Kidney (tissue), 14 donors: Measurements from ENCODE around the gene BICC1. TPM values are rescaled to one million over a fixed set of nuclear protein-coding genes. Genes with fewer than 3 reads are reported as not detected.

Experiments
- DNase-seq, 5 donors: peaks; one replicate each; pipeline ENCODE4 v3.0.0-alpha.2; 2013 to 2020
- FAIRE-seq: peaks from 2 replicates; lab custom pipeline; 2012; peaks lifted over from hg19 to GRCh38; lab: Jason Lieb, UNC
- H3K27ac ChIP-seq, 2 donors: one replicate each; pipeline ENCODE4 v1.7.0; 2013; ENCODE audit warnings: low read depth in 2 of 2, low read length in 2 of 2, inconsistent platforms in 1 of 2
- H3K27me3 ChIP-seq: one replicate; pipeline ENCODE4 v1.7.1; 2013; ENCODE audit warnings: low read length, inconsistent platforms; ENCODE audit not compliant: control insufficient read depth, insufficient read depth
- H3K36me3 ChIP-seq, 3 donors: one replicate each; pipeline versions ENCODE4 v1.7.0 to v1.7.1; 2013; ENCODE audit warnings: low read length in 3 of 3, control low read depth in 1 of 3, inconsistent platforms in 1 of 3; ENCODE audit not compliant: insufficient read depth in 3 of 3, control insufficient read depth in 2 of 3
- H3K4me1 ChIP-seq, 3 donors: one replicate each; pipeline versions ENCODE4 v1.7.0 to v1.7.1; 2013; ENCODE audit warnings: low read length in 3 of 3, inconsistent platforms in 1 of 3, low read depth in 1 of 3; ENCODE audit not compliant: control insufficient read depth in 2 of 3, insufficient read depth in 2 of 3
- H3K4me3 ChIP-seq, 3 donors: one replicate each; pipeline versions ENCODE4 v1.7.0 to v1.8.1; 2013; ENCODE audit warnings: low read length in 3 of 3, control low read depth in 1 of 3, inconsistent platforms in 1 of 3
- H3K9ac ChIP-seq, 3 donors: one replicate each; pipeline versions ENCODE4 v1.7.0 to v1.7.1; 2013; ENCODE audit warnings: low read length in 3 of 3, control low read depth in 1 of 3, inconsistent platforms in 1 of 3
- H3K9me3 ChIP-seq, 3 donors: one replicate each; pipeline versions ENCODE4 v1.7.0 to v1.7.1; 2013; ENCODE audit warnings: low read length in 3 of 3, control low read depth in 1 of 3, inconsistent platforms in 1 of 3; ENCODE audit not compliant: control insufficient read depth in 2 of 3, insufficient read depth in 1 of 3
- intact Hi-C: fragments of 100-400 bp; cut with DNase I; formaldehyde crosslinking; loops from one replicate; pipeline ENCODE4 v1.11.1; 2022
- polyA plus RNA-seq: library from polyadenylated mRNA; stranded (reverse); fragments of 350-450 nt; fragmentation: Illumina TruSeq; extraction: RNeasy Lipid Tissue Mini Kit (QIAGEN cat#74804); gene quantifications from one replicate; pipeline ENCODE4 v1.2.3, GENCODE V29; 2014; ENCODE audit warnings: low read depth, low replicate concordance; ENCODE audit not compliant: insufficient read depth
- total RNA-seq: library from RNA; stranded (reverse); fragmentation: NEBNext Ultra II Directional; extraction: Animal tissue kit (Norgen Biotek cat#: 25700); gene quantifications from one replicate; pipeline ENCODE4 v1.2.1, GENCODE V29; 2021
- TF ChIP-seq, protein P1 (sequence below): IDR thresholded peaks from 3 replicates; pipeline ENCODE4 v1.5.1; 2012; ENCODE audit warnings: mild to moderate bottlenecking, moderate library complexity, borderline replicate concordance; ENCODE audit not compliant: insufficient read depth; ENCODE audit errors: extremely low read depth
- donor health status: control.
- donor health status: control.
- donor health status: control.
- donor health status: control.
- donor health status: control.
- donor health status: DM: yes; HTN: yes; CAD: no.
- donor health status: Normal renal cell carcinoma (clear cell type).

The BICC1 gene
- total and polyA plus RNA-seq, 2 donors from 2014 or later, result 21.0 to 136 TPM

DNA sequence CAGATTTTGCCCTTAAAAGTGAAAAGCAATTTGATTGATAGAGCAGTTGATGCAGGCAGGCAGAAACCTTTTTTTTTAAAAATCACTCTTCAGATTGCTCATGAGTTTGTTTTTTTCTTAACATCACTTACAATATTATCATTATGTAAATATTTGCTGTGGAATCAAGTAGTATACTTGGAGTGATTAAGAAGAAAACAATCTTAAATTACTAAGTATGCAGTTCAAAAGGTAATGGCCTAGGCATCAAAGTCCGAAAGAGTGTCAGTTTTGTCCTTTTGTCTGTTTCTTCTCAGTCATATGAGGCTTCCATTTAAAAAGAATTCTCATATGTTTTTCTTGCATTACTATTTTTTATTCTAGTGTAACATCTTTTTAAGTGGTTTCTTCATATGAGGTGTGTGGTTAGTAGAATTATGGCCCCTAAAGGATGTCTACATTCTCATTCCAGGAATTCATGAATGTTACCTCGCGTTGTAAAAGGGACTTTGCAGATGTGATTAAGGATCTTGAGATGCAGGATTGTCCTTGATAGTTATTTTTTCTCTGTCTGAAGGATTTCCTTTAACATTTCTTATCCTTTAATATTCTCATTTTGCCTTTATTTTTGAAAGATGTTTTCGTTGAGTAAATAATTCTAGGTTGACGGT lies 44.0 kb downstream of the BICC1 start:
- Histone ChIP-seq H3K4me1 (peaks cover 0 to 18% (median 0%) of the 10 kb centered on the region in 3 donors), H3K4me3 (peak overlapping the region in 1 of 3 donors; percentile 36), H3K27ac (peak overlapping the region; percentile 45 to 71), H3K9me3 (peaks cover 0 to 14% (median 3%) of the 10 kb centered on the region in 3 donors), H3K27me3 (no peaks in the 10 kb centered on the region), H3K9ac (no peak overlapping the region), H3K36me3 (no peaks in the 10 kb centered on the region)
- DNase-seq, result no peak
- FAIRE-seq, result no peak
- intact Hi-C loops, result no loop called here
- TF ChIP-seq, protein P1, sequence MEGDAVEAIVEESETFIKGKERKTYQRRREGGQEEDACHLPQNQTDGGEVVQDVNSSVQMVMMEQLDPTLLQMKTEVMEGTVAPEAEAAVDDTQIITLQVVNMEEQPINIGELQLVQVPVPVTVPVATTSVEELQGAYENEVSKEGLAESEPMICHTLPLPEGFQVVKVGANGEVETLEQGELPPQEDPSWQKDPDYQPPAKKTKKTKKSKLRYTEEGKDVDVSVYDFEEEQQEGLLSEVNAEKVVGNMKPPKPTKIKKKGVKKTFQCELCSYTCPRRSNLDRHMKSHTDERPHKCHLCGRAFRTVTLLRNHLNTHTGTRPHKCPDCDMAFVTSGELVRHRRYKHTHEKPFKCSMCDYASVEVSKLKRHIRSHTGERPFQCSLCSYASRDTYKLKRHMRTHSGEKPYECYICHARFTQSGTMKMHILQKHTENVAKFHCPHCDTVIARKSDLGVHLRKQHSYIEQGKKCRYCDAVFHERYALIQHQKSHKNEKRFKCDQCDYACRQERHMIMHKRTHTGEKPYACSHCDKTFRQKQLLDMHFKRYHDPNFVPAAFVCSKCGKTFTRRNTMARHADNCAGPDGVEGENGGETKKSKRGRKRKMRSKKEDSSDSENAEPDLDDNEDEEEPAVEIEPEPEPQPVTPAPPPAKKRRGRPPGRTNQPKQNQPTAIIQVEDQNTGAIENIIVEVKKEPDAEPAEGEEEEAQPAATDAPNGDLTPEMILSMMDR, result no peak

DNA sequence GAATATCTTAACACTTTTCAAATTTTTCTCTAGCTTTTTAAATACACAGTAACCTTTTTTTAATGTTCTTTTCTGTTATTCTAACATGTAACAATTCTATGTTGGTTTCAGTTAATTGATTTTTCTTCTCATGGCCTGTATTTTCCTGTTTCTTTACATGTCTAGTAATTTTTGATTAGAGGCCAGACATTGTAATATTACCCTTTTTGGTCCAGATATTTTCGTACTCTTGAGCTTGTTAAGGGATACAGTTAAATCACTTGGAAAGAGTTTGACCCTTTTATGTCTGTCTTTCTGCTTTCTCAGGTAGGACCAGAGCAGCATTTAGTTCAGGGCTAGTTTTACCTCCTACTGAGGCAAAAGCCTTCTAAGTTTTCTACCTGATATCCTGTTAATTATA lies 45.0 kb downstream of the BICC1 start:
- TF ChIP-seq, protein P1, result no peak
- DNase-seq (no peak), FAIRE-seq (no peak)
- no peaks in the 10 kb centered on the region for H3K27me3 ChIP-seq
- peaks cover 0 to 18% (median 0%) of the 10 kb centered on the region in 3 donors for H3K4me1 ChIP-seq
- peak overlapping the region in 1 of 2 donors; percentile 2 for H3K27ac ChIP-seq
- H3K9me3 ChIP-seq, result peaks cover 0 to 24% (median 3%) of the 10 kb centered on the region in 3 donors
- no peak overlapping the region for H3K4me3 ChIP-seq
- H3K36me3 ChIP-seq, result no peaks in the 10 kb centered on the region
- H3K9ac ChIP-seq, result no peak overlapping the region
- intact Hi-C loops, result no loop called here

DNA sequence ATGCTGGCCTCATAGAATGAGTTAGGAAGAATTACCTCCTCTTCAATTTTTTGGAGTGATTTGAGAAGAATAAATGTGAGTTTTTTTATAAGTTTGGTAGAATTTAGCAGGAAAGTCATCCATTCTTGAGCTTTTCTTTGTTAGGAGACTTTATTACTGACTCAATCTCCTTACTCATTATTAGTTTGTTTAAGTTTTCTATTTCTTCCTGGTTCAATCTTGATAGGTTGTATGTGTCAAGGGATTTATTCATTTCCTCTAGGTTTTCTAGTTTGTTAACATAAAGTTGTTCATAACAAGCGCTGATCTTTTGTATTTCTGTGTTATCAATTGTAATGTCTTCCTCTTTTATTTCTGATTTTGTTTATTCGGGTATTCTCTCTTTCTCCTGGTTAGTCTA lies 47.4 kb downstream of the BICC1 start:
- Histone ChIP-seq H3K4me1 (peaks cover 0 to 11% (median 0%) of the 10 kb centered on the region in 3 donors), H3K27me3 (no peaks in the 10 kb centered on the region), H3K4me3 (no peak overlapping the region), H3K36me3 (no peaks in the 10 kb centered on the region), H3K9me3 (peaks cover 0 to 27% (median 3%) of the 10 kb centered on the region in 3 donors), H3K27ac (no peak overlapping the region), H3K9ac (no peak overlapping the region)
- DNase-seq (no peak), FAIRE-seq (no peak)
- intact Hi-C loops, result no loop called here
- TF ChIP-seq, protein P1, result no peak
